LoVo (cell line): Measurements from ENCODE around the gene KLHL14.
"Not testable (repeated sequence)": the region's sequence is repeated elsewhere in the genome, so short reads cannot be mapped to it uniquely, and the experiment has no call there.

Experiments used
- DNase-seq: peaks from one replicate; pipeline ENCODE4 v3.0.0-alpha.2; 2016; ENCODE audit warnings: low spot score

The KLHL14 gene

GRCh38 chr18:32772581-32773381 lies at the start of gene KLHL14:
TSS of gene KLHL14 (minus strand) at chr18:32773023. CDS start at chr18:32770591, 2,432 bp downstream.
- DNase-seq, result no peak

DNA sequence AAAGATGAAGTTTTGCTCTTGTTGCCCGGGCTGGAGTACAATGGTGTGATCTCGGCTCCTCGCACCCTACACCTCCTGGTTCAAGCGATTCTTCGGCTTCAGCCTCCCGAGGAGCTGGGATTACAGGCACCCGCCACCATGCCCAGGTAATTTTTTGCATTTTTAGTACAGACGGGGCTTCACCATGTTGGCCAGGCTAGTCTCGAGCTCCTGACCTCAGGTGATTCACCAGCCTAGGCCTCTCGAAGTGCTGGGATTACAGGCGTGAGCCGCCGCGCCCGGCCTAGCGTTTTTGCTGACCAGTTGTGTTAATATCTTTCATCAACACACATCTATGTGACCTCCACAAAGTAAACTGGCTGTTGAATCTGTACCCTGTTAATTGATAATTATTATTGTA lies 49.4 kb upstream of the KLHL14 start:
- DNase-seq, result no peak

- DNase-seq, result no peak
These were observed 43.1 kb upstream of the KLHL14 start for GRCh38 chr18:32815881-32816280.

DNA sequence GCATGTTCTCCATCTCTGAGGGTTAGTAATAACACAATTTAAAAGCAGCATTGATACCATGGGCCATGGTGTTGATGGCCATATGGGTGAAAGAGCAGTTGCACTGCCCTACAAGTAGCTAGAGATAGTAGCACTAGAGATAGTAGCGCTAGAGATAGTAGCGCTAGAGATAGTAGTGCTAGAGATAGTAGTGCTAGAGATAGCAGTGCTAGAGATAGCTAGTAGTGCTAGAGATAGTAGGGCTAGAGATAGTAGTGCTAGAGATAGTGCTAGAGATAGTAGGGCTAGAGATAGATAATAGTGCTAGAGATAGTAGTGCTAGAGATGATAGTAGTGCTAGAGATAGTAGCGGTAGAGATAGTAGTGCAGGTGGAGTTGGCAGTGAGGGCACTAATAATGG lies 39.5 kb upstream of the KLHL14 start:
- no peak for DNase-seq

GRCh38 chr18:32810314-32810713 lies 37.5 kb upstream of the KLHL14 start:
- DNase-seq, result no peak

DNA sequence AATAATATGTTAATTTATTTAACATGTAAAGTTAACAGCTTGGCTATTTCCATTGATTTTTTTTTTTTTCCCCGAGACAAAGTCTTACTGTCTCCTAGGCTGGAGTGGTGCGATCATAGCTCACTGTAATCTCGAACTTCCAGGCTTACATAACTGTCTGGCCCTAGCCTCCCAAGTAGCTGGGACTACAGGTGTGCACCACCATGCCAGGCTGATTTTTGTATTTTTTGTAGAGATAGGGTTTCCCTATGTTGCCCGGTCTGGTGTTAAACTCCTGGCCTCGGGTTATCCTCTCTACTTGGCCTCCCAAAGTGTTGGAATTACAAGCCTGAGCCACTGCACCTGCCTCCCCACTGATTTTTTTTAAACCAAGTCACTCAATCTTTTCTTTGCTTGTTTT lies 32.5 kb upstream of the KLHL14 start:
- no peak for DNase-seq

DNA sequence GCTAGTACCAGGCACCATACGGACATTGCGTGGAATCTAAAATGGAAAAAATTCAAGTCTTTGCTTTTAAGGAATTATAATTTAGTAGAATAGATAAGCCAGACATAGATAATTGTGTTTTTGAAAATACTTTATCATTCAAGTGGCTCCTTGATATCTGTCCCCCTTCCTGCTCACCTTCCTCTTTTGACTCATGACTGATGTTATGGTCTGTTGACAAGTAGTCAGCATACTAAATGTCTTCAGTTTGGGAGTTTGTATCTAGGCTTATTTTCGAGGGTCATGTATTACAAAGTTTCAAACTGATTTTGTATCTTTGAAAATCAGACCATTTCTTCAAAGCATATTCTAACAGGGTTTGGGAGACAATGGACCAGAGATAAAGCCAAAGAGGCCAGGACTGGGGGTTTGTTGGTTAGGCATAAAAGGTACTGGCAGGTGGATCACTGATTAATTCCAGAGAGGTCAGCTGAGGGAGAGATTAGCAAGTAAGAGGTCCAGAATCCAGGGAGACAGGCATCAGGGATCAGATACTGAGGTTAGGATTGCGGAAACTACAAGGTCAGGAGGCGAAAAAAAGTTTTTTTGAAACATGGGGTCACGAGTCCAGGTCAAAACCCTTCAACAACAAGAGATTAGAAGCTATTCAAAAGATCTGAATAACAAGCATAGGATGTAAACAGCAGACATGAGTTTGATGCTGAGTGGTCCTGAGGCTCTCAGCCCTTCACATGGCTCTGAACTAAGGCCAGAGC lies 31.5 kb upstream of the KLHL14 start:
- no peak for DNase-seq

- DNase-seq, result no peak
These were observed 30.7 kb upstream of the KLHL14 start for GRCh38 chr18:32803568-32803967.

GRCh38 chr18:32802591-32803451 lies 30.0 kb upstream of the KLHL14 start:
- no peak for DNase-seq

DNA sequence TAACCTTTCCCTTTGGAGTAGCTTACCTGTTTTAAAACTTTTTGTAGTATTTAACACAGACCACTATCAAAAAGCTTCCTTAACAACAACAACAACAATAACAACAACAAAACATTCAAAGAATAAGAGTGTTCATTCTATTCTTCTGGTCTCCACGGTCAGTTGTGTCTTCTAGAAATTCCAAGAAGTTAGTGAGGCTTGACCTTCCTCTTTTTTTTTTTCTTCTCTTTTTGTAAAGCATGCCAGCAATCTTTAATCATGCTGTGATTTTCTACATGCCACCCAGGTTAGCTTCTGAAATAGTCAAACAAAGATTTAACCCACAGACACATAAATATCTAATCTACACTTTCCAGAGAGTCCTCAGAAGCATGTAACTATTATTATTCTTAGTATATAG lies 28.4 kb upstream of the KLHL14 start:
- DNase-seq, result no peak

- no peak for DNase-seq
These were observed 25.6 kb upstream of the KLHL14 start for GRCh38 chr18:32798209-32798960.

- DNase-seq, result not testable (repeated sequence)
These were observed 21.8 kb upstream of the KLHL14 start for GRCh38 chr18:32794667-32795066.

GRCh38 chr18:32779010-32779409 lies 6.2 kb upstream of the KLHL14 start:
- no peak for DNase-seq

DNA sequence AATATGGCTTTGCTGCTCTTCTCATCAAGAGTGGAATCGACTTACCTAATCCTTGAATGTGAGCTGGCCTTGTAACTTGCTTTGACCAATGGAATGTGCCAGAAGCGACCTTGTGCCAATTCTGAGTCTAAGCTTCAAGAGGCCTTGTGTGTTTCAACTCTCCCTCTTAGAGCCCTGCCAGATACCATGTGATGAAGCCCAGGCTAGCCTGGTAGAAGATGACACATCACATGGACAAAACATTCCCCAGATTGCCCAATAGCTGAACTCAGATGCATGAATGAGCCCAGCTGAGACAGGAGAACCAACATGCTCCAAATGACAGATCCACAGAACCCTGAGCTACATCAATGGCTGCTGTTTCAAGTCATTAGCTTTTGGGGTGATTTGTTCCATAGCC lies 4.2 kb upstream of the KLHL14 start:
- no peak for DNase-seq

- no peak for DNase-seq
These were observed 3.7 kb upstream of the KLHL14 start for GRCh38 chr18:32776561-32776960.

GRCh38 chr18:32775628-32776027 lies 2.8 kb upstream of the KLHL14 start:
- no peak for DNase-seq

DNA sequence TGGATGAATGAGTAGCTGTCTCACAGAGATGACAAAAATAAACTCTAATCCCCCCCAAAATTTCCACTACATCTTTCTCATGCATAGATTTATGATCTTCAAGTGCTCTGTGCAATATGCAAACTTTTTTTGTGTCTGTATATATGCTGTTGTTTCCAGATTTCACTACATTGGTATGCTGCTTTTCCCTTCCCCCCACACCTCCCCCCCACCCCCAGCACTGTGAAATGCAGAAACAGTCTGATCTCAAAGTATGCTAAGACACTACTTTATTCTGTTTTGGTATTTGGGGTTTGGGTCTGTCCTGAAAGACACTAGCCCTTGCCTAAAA lies 524 bp upstream of the KLHL14 start:
- DNase-seq, result no peak

DNA sequence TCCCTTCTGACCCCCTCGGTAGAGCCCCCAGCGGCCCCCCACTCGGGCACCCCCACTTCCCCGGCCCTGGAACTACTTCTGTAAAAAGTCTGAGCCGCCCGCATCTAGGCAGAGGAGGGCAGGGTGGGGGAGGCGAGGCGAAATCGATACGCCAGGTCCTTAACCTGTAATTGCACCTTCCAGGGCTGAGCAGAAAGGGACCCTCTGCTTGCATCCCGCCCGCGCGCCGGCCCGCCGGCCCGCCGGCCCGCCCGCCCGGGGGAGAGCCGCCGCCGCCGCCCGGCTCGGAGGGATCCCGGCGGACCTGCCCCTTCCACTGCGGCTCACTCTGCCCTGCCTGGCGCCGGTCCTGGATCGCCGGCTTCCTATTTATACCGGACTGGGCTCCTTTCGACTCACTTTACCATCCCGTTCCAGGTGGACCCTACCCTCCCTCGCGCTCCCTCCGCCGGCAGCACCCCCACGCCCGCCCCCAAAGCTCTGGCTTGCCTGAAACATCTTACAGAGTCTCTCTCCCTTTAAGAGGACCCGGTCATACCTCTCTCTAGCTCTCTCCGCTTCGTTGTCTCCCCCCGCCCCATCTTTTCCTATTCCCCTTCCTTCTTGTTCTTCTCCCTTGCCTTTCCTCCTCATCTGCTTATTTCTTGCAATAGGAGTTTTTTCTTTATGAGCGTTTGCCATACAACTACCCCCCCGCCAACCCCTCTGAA lies 797 bp downstream of the KLHL14 start:
- DNase-seq, result no peak

DNA sequence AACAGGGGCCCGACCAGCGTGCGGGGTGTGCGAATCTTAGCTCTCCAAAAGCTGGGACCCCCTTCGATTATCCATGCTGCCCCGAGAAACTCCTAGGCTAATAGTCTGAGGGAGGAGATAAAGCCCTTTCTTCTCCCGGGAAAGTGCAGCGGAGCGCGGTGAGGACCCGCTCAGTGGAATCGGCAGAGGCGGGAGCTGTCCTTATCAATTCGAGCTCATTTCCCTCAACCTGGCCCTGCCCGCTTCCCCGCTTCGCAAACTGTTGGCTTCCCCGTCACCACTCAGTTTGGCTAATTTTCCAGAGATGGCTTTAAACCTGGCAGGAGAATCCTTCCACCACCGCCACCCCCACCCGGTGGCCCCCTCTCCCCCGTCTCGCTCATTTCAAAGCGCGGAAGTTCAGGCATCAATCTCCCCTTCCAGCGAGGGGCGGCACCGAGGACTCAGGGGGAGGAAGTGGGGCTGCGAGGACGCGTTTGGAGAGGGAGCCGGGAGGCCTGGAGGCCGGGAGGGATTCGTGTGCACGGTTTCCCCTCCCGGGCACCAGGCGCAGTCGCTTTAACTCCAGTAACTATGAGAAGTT lies 1.6 kb downstream of the KLHL14 start:
- DNase-seq, result no peak

DNA sequence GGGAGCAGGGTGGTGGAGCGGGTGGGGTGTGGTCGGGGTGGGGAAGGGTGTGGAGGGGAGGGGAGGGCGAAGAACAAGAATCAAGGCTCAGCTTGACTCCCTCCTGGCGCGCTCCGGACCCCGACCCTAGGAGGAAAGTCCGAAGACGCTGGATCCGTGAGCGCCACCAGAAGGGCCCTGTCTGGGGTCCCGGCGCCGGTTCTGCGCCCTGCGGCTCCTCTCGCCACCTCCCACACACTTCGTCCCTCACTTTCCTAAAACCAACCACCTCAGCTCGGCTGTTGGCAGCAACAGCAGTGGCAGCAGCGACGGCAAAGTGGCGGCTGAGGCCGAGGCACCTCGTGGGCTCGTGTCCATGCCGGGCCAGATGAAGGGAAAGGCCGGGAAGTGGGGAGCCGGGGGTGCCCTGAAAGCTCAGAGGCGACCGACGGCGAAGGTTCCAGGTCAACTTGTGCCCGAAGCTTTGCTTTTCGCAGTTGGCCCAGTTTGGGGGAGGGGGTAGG lies 2.1 kb downstream of the KLHL14 start:
- no peak for DNase-seq
